LNCaP clone FGC (cell line): Measurements from ENCODE around the gene PKD1.

Experiments
- DNase-seq: peaks from one replicate; pipeline ENCODE4 v3.0.0-alpha.2; 2011; ENCODE audit warnings: low read depth
- H3K4me3 ChIP-seq: 2 replicates; pipeline ENCODE4 v1.5.1; 2011; ENCODE audit warnings: mild to moderate bottlenecking, low read depth, low read length, control low read depth
- TF ChIP-seq, protein P1 (sequence below): IDR thresholded peaks from 2 replicates; pipeline ENCODE4 v1.5.1; 2012; ENCODE audit warnings: mild to moderate bottlenecking; ENCODE audit not compliant: control insufficient read depth, insufficient read depth; ENCODE audit errors: extremely low read depth

Gene PKD1

DNA sequence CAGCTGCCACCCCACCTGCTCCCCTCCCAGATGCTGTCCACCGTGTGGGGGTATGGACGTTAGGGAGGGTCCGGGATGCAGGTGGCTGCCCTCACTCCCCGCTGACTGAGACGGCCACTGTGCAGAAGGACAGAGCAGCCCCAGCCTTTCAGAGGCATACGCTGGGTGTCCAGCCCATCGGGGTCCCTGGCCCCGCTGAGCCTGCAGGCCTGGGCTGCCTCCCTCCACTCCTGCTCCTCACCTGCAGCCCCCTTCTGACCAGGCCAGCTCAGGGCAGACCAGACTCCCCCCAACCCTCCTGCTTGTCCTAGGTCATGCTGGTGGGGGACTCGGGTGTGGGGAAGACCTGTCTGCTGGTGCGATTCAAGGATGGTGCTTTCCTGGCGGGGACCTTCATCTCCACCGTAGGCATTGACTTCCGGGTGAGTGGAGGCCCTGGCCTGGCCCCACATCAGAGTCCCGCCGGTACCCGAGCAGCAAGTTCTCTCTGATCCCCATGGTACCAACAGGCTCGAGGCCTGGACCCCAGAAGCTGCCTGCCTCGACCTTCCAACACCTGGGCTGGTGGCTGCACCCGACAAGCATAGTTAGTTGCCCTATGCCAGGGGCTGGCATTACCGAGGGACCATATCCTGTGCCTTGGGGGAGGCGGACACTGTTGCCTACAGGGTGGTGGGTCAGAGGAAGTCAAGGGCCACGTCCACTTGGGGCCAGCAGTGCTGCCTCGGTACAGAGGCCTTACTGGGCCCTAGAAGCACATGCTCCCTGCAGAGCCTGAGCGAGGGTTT lies 14.1 kb upstream of the PKD1 start:
- no peak for DNase-seq
- TF ChIP-seq, protein P1, sequence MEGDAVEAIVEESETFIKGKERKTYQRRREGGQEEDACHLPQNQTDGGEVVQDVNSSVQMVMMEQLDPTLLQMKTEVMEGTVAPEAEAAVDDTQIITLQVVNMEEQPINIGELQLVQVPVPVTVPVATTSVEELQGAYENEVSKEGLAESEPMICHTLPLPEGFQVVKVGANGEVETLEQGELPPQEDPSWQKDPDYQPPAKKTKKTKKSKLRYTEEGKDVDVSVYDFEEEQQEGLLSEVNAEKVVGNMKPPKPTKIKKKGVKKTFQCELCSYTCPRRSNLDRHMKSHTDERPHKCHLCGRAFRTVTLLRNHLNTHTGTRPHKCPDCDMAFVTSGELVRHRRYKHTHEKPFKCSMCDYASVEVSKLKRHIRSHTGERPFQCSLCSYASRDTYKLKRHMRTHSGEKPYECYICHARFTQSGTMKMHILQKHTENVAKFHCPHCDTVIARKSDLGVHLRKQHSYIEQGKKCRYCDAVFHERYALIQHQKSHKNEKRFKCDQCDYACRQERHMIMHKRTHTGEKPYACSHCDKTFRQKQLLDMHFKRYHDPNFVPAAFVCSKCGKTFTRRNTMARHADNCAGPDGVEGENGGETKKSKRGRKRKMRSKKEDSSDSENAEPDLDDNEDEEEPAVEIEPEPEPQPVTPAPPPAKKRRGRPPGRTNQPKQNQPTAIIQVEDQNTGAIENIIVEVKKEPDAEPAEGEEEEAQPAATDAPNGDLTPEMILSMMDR = no peak
- peak overlapping the region; percentile 76 for H3K4me3 ChIP-seq

GRCh38 chr16:2148714-2149629 lies 13.3 kb upstream of the PKD1 start:
- peak overlapping the region; percentile 76 for H3K4me3 ChIP-seq
- TF ChIP-seq, protein P1 = 0 out of 2 replicates have a peak, but pooled peaks have one; percentile 15
- no peak for DNase-seq

DNA sequence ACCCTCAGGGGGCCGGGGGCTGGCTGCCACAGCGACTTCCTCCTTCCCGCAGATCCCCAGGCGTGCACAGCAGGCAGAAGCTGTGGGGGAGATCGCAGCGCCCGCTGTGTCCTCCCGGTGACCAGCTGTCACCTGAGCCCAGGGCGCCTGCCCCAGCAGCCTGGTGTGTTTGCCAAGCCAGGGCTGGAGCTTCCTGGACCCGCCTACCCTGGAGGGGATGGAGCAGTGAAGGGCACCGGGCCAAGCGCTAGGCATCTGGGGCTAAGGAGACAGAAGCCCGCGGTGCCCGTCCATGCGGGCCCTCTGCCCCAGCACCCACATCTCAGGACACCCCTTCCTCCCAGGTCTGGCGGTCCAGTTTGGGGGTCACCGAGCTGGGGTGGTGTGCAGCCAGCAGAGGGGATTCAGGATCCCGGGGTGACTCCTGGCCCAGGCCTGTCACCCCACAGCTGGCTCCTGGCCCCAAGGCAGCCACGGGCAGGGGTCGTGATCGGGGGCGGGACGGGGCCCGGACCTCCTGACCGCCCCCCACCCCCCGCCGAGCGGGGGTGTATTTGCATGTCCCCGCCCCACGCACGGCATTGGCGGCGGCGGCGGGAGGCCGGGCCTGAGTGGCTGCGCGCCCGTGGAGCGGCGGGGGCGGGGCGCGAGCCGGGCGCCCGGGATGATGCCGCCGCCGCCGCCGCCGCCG lies 12.4 kb upstream of the PKD1 start, which contains the start of gene RAB26:
TSS of gene RAB26 (plus strand) at position 645 of the 691 bp plus-strand sequence. CDS start 159 bp downstream, outside the sequence.
- peak; percentile 93 for DNase-seq
- peak within 1 kb of the TSS; percentile 76 for H3K4me3 ChIP-seq
- TF ChIP-seq, protein P1 = no peak

- H3K4me3 ChIP-seq = peak overlapping the region; percentile 59
Measured at GRCh38 chr16:2147378-2147777, 11.7 kb upstream of the PKD1 start.

GRCh38 chr16:2145843-2146242 lies 10.1 kb upstream of the PKD1 start:
- TF ChIP-seq, protein P1 = no peak
- no peak for DNase-seq
- H3K4me3 ChIP-seq = no peak overlapping the region

More at GRCh38 chr16:2147378-2147777, 11.7 kb upstream of the PKD1 start:
- no peak for DNase-seq
- TF ChIP-seq, protein P1 = no peak

DNA sequence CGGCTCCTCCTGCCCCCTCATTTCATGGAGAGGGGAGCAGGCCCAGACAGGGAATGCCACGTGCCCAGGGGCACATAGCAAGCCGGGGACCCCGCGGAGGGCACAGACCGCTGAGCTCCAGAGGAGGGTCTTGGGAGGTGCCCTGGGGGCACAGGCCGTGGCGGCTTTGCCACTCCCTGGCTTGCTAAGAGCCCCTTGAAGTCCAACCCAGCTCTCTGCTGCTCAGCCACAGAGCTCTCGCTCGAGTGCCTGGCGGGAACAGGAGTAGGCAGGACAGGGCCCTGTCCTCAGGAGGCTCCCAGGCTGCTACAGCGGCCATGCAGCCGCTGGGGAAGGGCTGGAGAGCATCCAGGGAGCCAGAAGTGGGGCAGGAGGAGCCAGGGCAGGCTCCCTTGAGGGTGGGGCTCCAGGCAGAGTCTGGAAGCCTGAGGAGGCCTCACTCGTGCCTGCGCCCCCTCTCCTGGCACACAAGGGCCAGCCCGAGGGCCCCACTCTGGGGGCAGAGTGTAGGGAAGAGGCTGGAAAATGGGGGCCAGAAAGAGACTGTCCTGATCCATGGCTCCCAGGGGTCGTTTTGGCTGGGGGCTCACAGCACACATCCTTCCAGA lies 8.3 kb upstream of the PKD1 start:
- DNase-seq = no peak
- H3K4me3 ChIP-seq = no peak overlapping the region
- TF ChIP-seq, protein P1 = no peak
